Measurements from ENCODE around the gene C5orf15. TPM values are rescaled to one million over a fixed set of nuclear protein-coding genes. Genes with fewer than 3 reads are reported as not detected.
"Not testable (repeated sequence)": the region's sequence is repeated elsewhere in the genome, so short reads cannot be mapped to it uniquely, and the experiment has no call there.

C5orf15 gene
- total and polyA plus RNA-seq, 4 donors = 21.2 to 32.4 (median 28.7) TPM

GRCh38 chr5:133977858-133978257, 9.4 kb upstream of the C5orf15 start:
- 87% methylated on average over 1 of the region's 1 CpG for WGBS
- no peak for DNase-seq (ENCODE audit: low spot score)
- TF ChIP-seq JUND (IDR thresholded peaks at IDR 0.05) (no peak), SP1 (IDR thresholded peaks at IDR 0.05) (no peak), TAF1 (conservative IDR thresholded peaks at IDR 0.05) (no peak), CTCF (IDR thresholded peaks at IDR 0.05; ENCODE audit: low read depth, low read length, missing input control) (no peak), MAX (IDR thresholded peaks at IDR 0.05) (no peak), HNF4G (IDR thresholded peaks at IDR 0.05) (no peak), YY1 (IDR thresholded peaks at IDR 0.05) (no peak), RAD21 (IDR thresholded peaks at IDR 0.05) (no peak), RXRA (IDR thresholded peaks at IDR 0.05) (no peak), GABPA (IDR thresholded peaks at IDR 0.05 in 1 of 2, conservative IDR thresholded peaks at IDR 0.05 in 1 of 2) (no peak), ATF3 (IDR thresholded peaks at IDR 0.05) (no peak), HNF4A (conservative IDR thresholded peaks at IDR 0.05) (no peak), EGR1 (IDR thresholded peaks at IDR 0.05; ENCODE audit: low read depth in 2 of 2) (no peak), ZBTB33 (IDR thresholded peaks at IDR 0.05) (no peak), NR2F2 (IDR thresholded peaks at IDR 0.05) (no peak)
- Histone ChIP-seq H3K27ac (ENCODE audit: low read depth in 1 of 2, low read length in 2 of 2) (no peak overlapping the region), H3K4me3 (ENCODE audit: low read depth in 1 of 3, low read length in 3 of 3) (no peak overlapping the region), H3K9ac (ENCODE audit: low read depth in 1 of 2, low read length in 2 of 2) (no peak overlapping the region), H3K27me3 (ENCODE audit: control insufficient read depth in 4 of 4, insufficient read depth in 4 of 4, low read length in 3 of 4) (no peaks in the 10 kb centered on the region), H3K36me3 (ENCODE audit: control insufficient read depth in 4 of 4, insufficient read depth in 3 of 4, low read depth in 1 of 4, low read length in 3 of 4) (peaks cover 7 to 37% (median 21%) of the 10 kb centered on the region in 4 donors), H3K4me1 (ENCODE audit: control insufficient read depth in 4 of 4, insufficient read depth in 4 of 4, low read length in 3 of 4) (peaks cover 0 to 14% (median 6%) of the 10 kb centered on the region in 4 donors), H3K9me3 (ENCODE audit: control insufficient read depth in 4 of 4, low read length in 3 of 4) (no peaks in the 10 kb centered on the region)

- Histone ChIP-seq H3K4me1 (ENCODE audit: control insufficient read depth in 4 of 4, insufficient read depth in 4 of 4, low read length in 3 of 4) (peaks cover 0 to 14% (median 6%) of the 10 kb centered on the region in 4 donors), H3K9ac (ENCODE audit: low read depth in 1 of 2, low read length in 2 of 2) (no peak overlapping the region), H3K4me3 (ENCODE audit: low read depth in 1 of 3, low read length in 3 of 3) (no peak overlapping the region), H3K27me3 (ENCODE audit: control insufficient read depth in 4 of 4, insufficient read depth in 4 of 4, low read length in 3 of 4) (no peaks in the 10 kb centered on the region), H3K36me3 (ENCODE audit: control insufficient read depth in 4 of 4, insufficient read depth in 3 of 4, low read depth in 1 of 4, low read length in 3 of 4) (peaks cover 7 to 39% (median 22%) of the 10 kb centered on the region in 4 donors), H3K9me3 (ENCODE audit: control insufficient read depth in 4 of 4, low read length in 3 of 4) (no peaks in the 10 kb centered on the region), H3K27ac (ENCODE audit: low read depth in 1 of 2, low read length in 2 of 2) (no peak overlapping the region)
- no peak for DNase-seq (ENCODE audit: low spot score)
- WGBS = 85% methylated on average over 5 of the region's 5 CpGs
- TF ChIP-seq SP1 (IDR thresholded peaks at IDR 0.05) (no peak), RAD21 (IDR thresholded peaks at IDR 0.05) (no peak), FOXA1 (IDR thresholded peaks at IDR 0.05) (no peak), NR2F2 (IDR thresholded peaks at IDR 0.05) (no peak), HNF4A (conservative IDR thresholded peaks at IDR 0.05) (no peak), ZBTB33 (IDR thresholded peaks at IDR 0.05) (no peak), TAF1 (conservative IDR thresholded peaks at IDR 0.05) (no peak), RXRA (IDR thresholded peaks at IDR 0.05) (no peak), YY1 (IDR thresholded peaks at IDR 0.05) (no peak), FOXA2 (IDR thresholded peaks at IDR 0.05) (no peak), ATF3 (IDR thresholded peaks at IDR 0.05) (no peak), GABPA (IDR thresholded peaks at IDR 0.05 in 1 of 2, conservative IDR thresholded peaks at IDR 0.05 in 1 of 2) (no peak), CTCF (IDR thresholded peaks at IDR 0.05; ENCODE audit: low read depth, low read length, missing input control) (no peak), JUND (IDR thresholded peaks at IDR 0.05) (no peak), EGR1 (IDR thresholded peaks at IDR 0.05; ENCODE audit: low read depth in 2 of 2) (no peak), MAX (IDR thresholded peaks at IDR 0.05) (no peak), HNF4G (IDR thresholded peaks at IDR 0.05) (no peak)
Observed at GRCh38 chr5:133977161-133977787, 8.8 kb upstream of the C5orf15 start.

- not testable (repeated sequence) for H3K9me3 ChIP-seq (ENCODE audit: control insufficient read depth in 4 of 4, low read length in 3 of 4); H3K9ac ChIP-seq (ENCODE audit: low read depth in 1 of 2, low read length in 2 of 2); H3K27me3 ChIP-seq (ENCODE audit: control insufficient read depth in 4 of 4, insufficient read depth in 4 of 4, low read length in 3 of 4); H3K27ac ChIP-seq (ENCODE audit: low read depth in 1 of 2, low read length in 2 of 2); H3K4me3 ChIP-seq (ENCODE audit: low read depth in 1 of 3, low read length in 3 of 3); DNase-seq (ENCODE audit: low spot score)
- WGBS = 97% methylated on average over 16 of the region's 16 CpGs
- Histone ChIP-seq H3K36me3 (ENCODE audit: control insufficient read depth in 4 of 4, insufficient read depth in 3 of 4, low read depth in 1 of 4, low read length in 3 of 4) (peaks cover 5 to 34% (median 20%) of the 10 kb centered on the region in 4 donors), H3K4me1 (ENCODE audit: control insufficient read depth in 4 of 4, insufficient read depth in 4 of 4, low read length in 3 of 4) (peaks cover 0 to 15% (median 6%) of the 10 kb centered on the region in 4 donors)
Observed at GRCh38 chr5:133975546-133975945, 7.1 kb upstream of the C5orf15 start.
